SK-N-MC (cell line): ENCODE results near the gene ROMO1.

Source experiments
- EZH2 ChIP-seq: fragments of 200-600 bp; sonication (generic); IDR thresholded peaks from one replicate; pipeline ENCODE4 v1.6.1; 2017; ENCODE audit warnings: antibody characterized with exemption
- FOXP2 ChIP-seq: optimal IDR thresholded peaks from 2 replicates; pipeline ENCODE3; 2011; ENCODE audit warnings: mild to moderate bottlenecking, moderate library complexity; ENCODE audit not compliant: insufficient read depth; ENCODE audit errors: extremely low read length, control extremely low read depth
- POLR2AphosphoS5 ChIP-seq: IDR thresholded peaks from 2 replicates; pipeline ENCODE4 v1.6.1; 2012; ENCODE audit warnings: mild to moderate bottlenecking, low read depth, low read length, borderline replicate concordance

- TF ChIP-seq EZH2 (no peak), POLR2AphosphoS5 (no peak), FOXP2 (no peak)
Measured at GRCh38 chr20:35731862-35732643, 32.8 kb downstream of the ROMO1 start.
